ENCODE data around the gene TSPOAP1. TPM values are rescaled to one million over a fixed set of nuclear protein-coding genes. Genes with fewer than 3 reads are reported as not detected.
A peak's percentile ranks its signal among the peaks of the same experiment; 100 is the strongest.

The TSPOAP1 gene
- total and polyA plus RNA-seq, 2 of the 13 experiments (the other 11 are each of a cell fraction or from before 2014, with no cell fraction given): not detected

DNA sequence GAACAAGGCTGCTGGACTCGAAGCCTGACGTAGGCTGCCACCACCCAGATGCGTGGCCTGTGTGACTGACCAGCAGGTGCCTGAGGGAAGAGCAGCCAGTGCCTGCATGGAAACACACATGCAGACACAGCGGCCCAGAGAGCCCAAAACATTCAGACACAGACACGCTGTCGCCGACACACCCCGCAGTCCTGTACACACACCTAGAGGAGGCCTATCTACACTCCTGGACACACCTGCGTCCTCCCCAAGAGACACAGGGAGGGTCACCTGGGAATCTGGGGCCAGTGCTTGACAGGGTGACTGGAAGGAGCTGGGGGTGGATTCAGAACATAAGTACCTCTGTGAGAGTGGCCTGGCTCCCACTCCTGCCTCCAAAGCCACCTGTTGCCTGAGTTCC, 6.1 kb upstream of the TSPOAP1 start:
- in situ Hi-C loops (cut with HindIII; ENCODE audit: extremely low pct_ligation_motif_present, low pct_unique_long_range_greater_than_20kb): no loop called here
- Histone ChIP-seq H4K20me1 (ENCODE audit: insufficient read depth, low read length) (no peaks in the 10 kb centered on the region), H3K4me3 (replicated peaks in 1 of 3; ENCODE audit: insufficient read depth in 1 of 3, low read depth in 2 of 3, low read length in 3 of 3) (0 out of 6 replicates have a peak overlapping the region, but pooled peaks of 1 of the 3 experiments have one; percentile 35), H3K27ac (ENCODE audit: extremely low read length, insufficient read depth, low read length) (no peak overlapping the region), H3K9me3 (ENCODE audit: low read length) (no peaks in the 10 kb centered on the region), H3K9ac (ENCODE audit: insufficient read depth, low read depth, low read length) (no peak overlapping the region), H2AFZ (ENCODE audit: low read length) (no peak overlapping the region), H3K36me3 (replicated peaks in 1 of 2; ENCODE audit: control insufficient read depth in 1 of 2, insufficient read depth in 2 of 2, low read length in 2 of 2) (no peaks in the 10 kb centered on the region), H3K4me1 (ENCODE audit: insufficient read depth, low read length) (peaks cover 62% of the 10 kb centered on the region), H3K27me3 (ENCODE audit: control insufficient read depth in 1 of 2, insufficient read depth in 2 of 2, low read length in 2 of 2) (no peaks in the 10 kb centered on the region), H3K4me2 (ENCODE audit: low read depth, low read length) (peak overlapping the region; percentile 64; the same call in 1 of the 2 replicates), H3K79me2 (ENCODE audit: insufficient read depth, low read length) (no peaks in the 10 kb centered on the region)
- DNase-seq (ENCODE audit: low spot score): no peak
- ATAC-seq: no peak
- CTCF ChIA-PET (ENCODE audit: low intra/inter-chr PET ratio, low total read pairs): no interaction called here
- 72% methylated on average over 9 of the region's 9 CpGs for WGBS (ENCODE audit: low lambda C conversion rate)
- POLR2A ChIA-PET: interaction anchor here (1.8 to 3.9 kb wide), 2 partner anchors 18 to 81 kb away, joined by 5 to 42 read pairs; partner anchors contain the start of gene SUPT4H1
- no peak for FAIRE-seq
- no TSS peak for BruUV-seq (replicated peaks)
- intact Hi-C loops (cut with micrococcal nuclease; ENCODE audit: unreplicated experiment): no loop called here
- peak; percentile 41; the same call in 1 of the 2 replicates for TF ChIP-seq ZNF563 (CRISPR knock-in tag; IDR thresholded peaks at IDR 0.05)
- no peak for TF ChIP-seq SAP130 (CRISPR knock-in tag; IDR thresholded peaks at IDR 0.05; ENCODE audit: low read depth)
- TF ChIP-seq GATAD2A (CRISPR knock-in tag; IDR thresholded peaks at IDR 0.05): no peak
- TF ChIP-seq ZNF232 (CRISPR knock-in tag; IDR thresholded peaks at IDR 0.05; ENCODE audit: borderline replicate concordance): no peak
- no peak for TF ChIP-seq ZNF660 (CRISPR knock-in tag; IDR thresholded peaks at IDR 0.05; ENCODE audit: borderline replicate concordance, low read depth)
- TF ChIP-seq SP4 (CRISPR knock-in tag; IDR thresholded peaks at IDR 0.05): no peak
- TF ChIP-seq, protein P1, sequence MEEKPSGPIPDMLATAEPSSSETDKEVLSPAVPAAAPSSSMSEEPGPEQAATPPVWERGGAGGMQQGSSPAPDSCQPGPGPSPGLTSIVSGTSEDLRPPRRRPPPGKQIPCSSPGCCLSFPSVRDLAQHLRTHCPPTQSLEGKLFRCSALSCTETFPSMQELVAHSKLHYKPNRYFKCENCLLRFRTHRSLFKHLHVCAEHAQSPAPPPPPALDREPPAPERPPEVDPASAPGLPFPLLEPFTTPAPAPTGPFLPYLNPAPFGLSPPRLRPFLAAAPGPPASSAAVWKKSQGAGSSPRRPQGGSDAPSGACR (CRISPR knock-in tag; IDR thresholded peaks at IDR 0.05): no peak
- no peak for TF ChIP-seq ZNF3 (CRISPR knock-in tag; IDR thresholded peaks at IDR 0.05)
- no peak for TF ChIP-seq NFATC3 (CRISPR knock-in tag; IDR thresholded peaks at IDR 0.05)
- TF ChIP-seq ZBTB38 (CRISPR knock-in tag; IDR thresholded peaks at IDR 0.05): no peak
- TF ChIP-seq, protein P2, sequence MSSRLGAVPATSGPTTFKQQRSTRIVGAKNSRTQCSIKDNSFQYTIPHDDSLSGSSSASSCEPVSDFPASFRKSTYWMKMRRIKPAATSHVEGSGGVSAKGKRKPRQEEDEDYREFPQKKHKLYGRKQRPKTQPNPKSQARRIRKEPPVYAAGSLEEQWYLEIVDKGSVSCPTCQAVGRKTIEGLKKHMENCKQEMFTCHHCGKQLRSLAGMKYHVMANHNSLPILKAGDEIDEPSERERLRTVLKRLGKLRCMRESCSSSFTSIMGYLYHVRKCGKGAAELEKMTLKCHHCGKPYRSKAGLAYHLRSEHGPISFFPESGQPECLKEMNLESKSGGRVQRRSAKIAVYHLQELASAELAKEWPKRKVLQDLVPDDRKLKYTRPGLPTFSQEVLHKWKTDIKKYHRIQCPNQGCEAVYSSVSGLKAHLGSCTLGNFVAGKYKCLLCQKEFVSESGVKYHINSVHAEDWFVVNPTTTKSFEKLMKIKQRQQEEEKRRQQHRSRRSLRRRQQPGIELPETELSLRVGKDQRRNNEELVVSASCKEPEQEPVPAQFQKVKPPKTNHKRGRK (CRISPR knock-in tag; IDR thresholded peaks at IDR 0.05): no peak
- TF ChIP-seq, protein P3, sequence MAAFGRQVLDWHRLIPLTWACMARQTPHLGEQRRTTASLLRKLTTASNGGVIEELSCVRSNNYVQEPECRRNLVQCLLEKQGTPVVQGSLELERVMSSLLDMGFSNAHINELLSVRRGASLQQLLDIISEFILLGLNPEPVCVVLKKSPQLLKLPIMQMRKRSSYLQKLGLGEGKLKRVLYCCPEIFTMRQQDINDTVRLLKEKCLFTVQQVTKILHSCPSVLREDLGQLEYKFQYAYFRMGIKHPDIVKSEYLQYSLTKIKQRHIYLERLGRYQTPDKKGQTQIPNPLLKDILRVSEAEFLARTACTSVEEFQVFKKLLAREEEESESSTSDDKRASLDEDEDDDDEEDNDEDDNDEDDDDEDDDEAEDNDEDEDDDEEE (CRISPR knock-in tag; IDR thresholded peaks at IDR 0.05): 0 out of 2 replicates have a peak, but pooled peaks have one; percentile 59
- TF ChIP-seq RFX3 (CRISPR knock-in tag; IDR thresholded peaks at IDR 0.05): no peak
- TF ChIP-seq SNAPC2 (CRISPR knock-in tag; IDR thresholded peaks at IDR 0.05): no peak
- no peak for TF ChIP-seq MEIS1 (CRISPR knock-in tag; IDR thresholded peaks at IDR 0.05; ENCODE audit: borderline replicate concordance)
- TF ChIP-seq ZNF790 (CRISPR knock-in tag; IDR thresholded peaks at IDR 0.05; ENCODE audit: borderline replicate concordance): no peak
- no peak for TF ChIP-seq NBN (conservative IDR thresholded peaks at IDR 0.05)
- no peak for TF ChIP-seq PHB2 (IDR thresholded peaks at IDR 0.05; ENCODE audit: partially characterized antibody)
- no peak for TF ChIP-seq ZNF747 (CRISPR knock-in tag; IDR thresholded peaks at IDR 0.05; ENCODE audit: borderline replicate concordance)

All from HepG2 (cell line).